ENCODE measurements around the gene ADRA2B. TPM values are rescaled to one million over a fixed set of nuclear protein-coding genes. Genes with fewer than 3 reads are reported as not detected.

The ADRA2B gene
- total RNA-seq, 2 experiments from 2014 or later, result 0.30 to 0.54 TPM

GRCh38 chr2:96103761-96104486 lies 12.4 kb downstream of the ADRA2B start:
- peaks cover 8% of the 10 kb centered on the region for H3K9me3 Mint-ChIP-seq (ENCODE audit: low read depth)
- H3K4me3 Mint-ChIP-seq, result no peak overlapping the region
- no peak overlapping the region for H3K27ac Mint-ChIP-seq
- POLR2A ChIA-PET, result no interaction called here
- H3K36me3 Mint-ChIP-seq (ENCODE audit: low read depth), result peaks cover 6% of the 10 kb centered on the region
- CTCF ChIA-PET, result no interaction called here
- H3K27me3 Mint-ChIP-seq, result no peaks in the 10 kb centered on the region
- DNase-seq, result no peak
- ATAC-seq, result no peak
- intact Hi-C loops (cut with DNase I, micrococcal nuclease), result loop anchor here in 1 of 2 experiments (2.0 kb wide), 1 partner anchor 19 kb away; no protein-coding TSS in a partner anchor
- H3K4me1 Mint-ChIP-seq, result no peaks in the 10 kb centered on the region

- POLR2A ChIA-PET, result no interaction called here
Observed at GRCh38 chr2:96103187-96103601, 13.2 kb downstream of the ADRA2B start.

GRCh38 chr2:96102596-96103186 lies 13.7 kb downstream of the ADRA2B start:
- peaks cover 6% of the 10 kb centered on the region for H3K36me3 Mint-ChIP-seq (ENCODE audit: low read depth)
- ChIA-PET CTCF (no interaction called here), POLR2A (interaction anchor here (0.9 kb wide), 1 partner anchor 106 kb away, joined by 6 read pairs; the partner anchor contains the start of gene STARD7)
- no peaks in the 10 kb centered on the region for H3K27me3 Mint-ChIP-seq
- ATAC-seq, result no peak
- peaks cover 8% of the 10 kb centered on the region for H3K9me3 Mint-ChIP-seq (ENCODE audit: low read depth)
- intact Hi-C loops (cut with DNase I, micrococcal nuclease), result no loop called here
- no peak for DNase-seq
- no peak overlapping the region for H3K4me3 Mint-ChIP-seq
- no peaks in the 10 kb centered on the region for H3K4me1 Mint-ChIP-seq
- no peak overlapping the region for H3K27ac Mint-ChIP-seq

More at GRCh38 chr2:96103187-96103601, 13.2 kb downstream of the ADRA2B start:
- Mint-ChIP-seq H3K27ac (no peak overlapping the region), H3K27me3 (no peaks in the 10 kb centered on the region), H3K9me3 (ENCODE audit: low read depth) (peaks cover 8% of the 10 kb centered on the region), H3K36me3 (ENCODE audit: low read depth) (peaks cover 6% of the 10 kb centered on the region), H3K4me1 (no peaks in the 10 kb centered on the region), H3K4me3 (no peak overlapping the region)
- CTCF ChIA-PET, result no interaction called here
- intact Hi-C loops (cut with DNase I, micrococcal nuclease), result no loop called here
- DNase-seq (no peak), ATAC-seq (no peak)

- DNase-seq (no peak), ATAC-seq (no peak)
- no peaks in the 10 kb centered on the region for H3K27me3 Mint-ChIP-seq
- ChIA-PET CTCF (no interaction called here), POLR2A (no interaction called here)
- H3K4me1 Mint-ChIP-seq, result no peaks in the 10 kb centered on the region
- H3K36me3 Mint-ChIP-seq (ENCODE audit: low read depth), result peaks cover 6% of the 10 kb centered on the region
- no peak overlapping the region for H3K27ac Mint-ChIP-seq
- peaks cover 7% of the 10 kb centered on the region for H3K9me3 Mint-ChIP-seq (ENCODE audit: low read depth)
- H3K4me3 Mint-ChIP-seq, result no peak overlapping the region
- intact Hi-C loops (cut with DNase I, micrococcal nuclease), result no loop called here
Observed at GRCh38 chr2:96100893-96101304, 15.5 kb downstream of the ADRA2B start.

- Mint-ChIP-seq H3K27ac (no peak overlapping the region), H3K36me3 (ENCODE audit: low read depth) (peaks cover 1% of the 10 kb centered on the region), H3K9me3 (ENCODE audit: low read depth) (peaks cover 2% of the 10 kb centered on the region), H3K4me3 (no peak overlapping the region), H3K27me3 (peaks cover 3% of the 10 kb centered on the region), H3K4me1 (no peaks in the 10 kb centered on the region)
- ChIA-PET POLR2A (no interaction called here), CTCF (interaction anchor here (0.6 to 0.7 kb wide), 2 partner anchors 17 to 74 kb away, joined by 4 read pairs; no protein-coding TSS in a partner anchor)
- intact Hi-C loops (cut with DNase I, micrococcal nuclease), result no loop called here
- ATAC-seq (no peak), DNase-seq (no peak)
Observed at GRCh38 chr2:96099861-96100798, 16.2 kb downstream of the ADRA2B start.

- no peak overlapping the region for H3K4me3 Mint-ChIP-seq
- POLR2A ChIA-PET, result no interaction called here
- H3K27me3 Mint-ChIP-seq, result peaks cover 3% of the 10 kb centered on the region
- no peaks in the 10 kb centered on the region for H3K36me3 Mint-ChIP-seq (ENCODE audit: low read depth)
- no peaks in the 10 kb centered on the region for H3K4me1 Mint-ChIP-seq
- CTCF ChIA-PET, result interaction anchor here (0.6 kb wide), 3 partner anchors 14 to 130 kb away, joined by 3 to 4 read pairs (median 4); no protein-coding TSS in a partner anchor
- H3K27ac Mint-ChIP-seq, result no peak overlapping the region
- no peak for DNase-seq
- intact Hi-C loops (cut with DNase I, micrococcal nuclease), result no loop called here
- ATAC-seq, result no peak
- H3K9me3 Mint-ChIP-seq (ENCODE audit: low read depth), result no peaks in the 10 kb centered on the region
Observed at GRCh38 chr2:96098900-96099590, 17.3 kb downstream of the ADRA2B start.

- CTCF ChIA-PET, result interaction anchor here (0.6 kb wide), 2 partner anchors 15 to 131 kb away, joined by 3 to 4 read pairs; no protein-coding TSS in a partner anchor
- POLR2A ChIA-PET, result no interaction called here
- ATAC-seq, result no peak
- Mint-ChIP-seq H3K9me3 (ENCODE audit: low read depth) (no peaks in the 10 kb centered on the region), H3K36me3 (ENCODE audit: low read depth) (no peaks in the 10 kb centered on the region), H3K27me3 (peaks cover 3% of the 10 kb centered on the region), H3K27ac (no peak overlapping the region), H3K4me1 (no peaks in the 10 kb centered on the region), H3K4me3 (no peak overlapping the region)
- DNase-seq, result no peak
- intact Hi-C loops (cut with DNase I, micrococcal nuclease), result no loop called here
Observed at GRCh38 chr2:96097951-96098823, 18.2 kb downstream of the ADRA2B start.

- POLR2A ChIA-PET, result no interaction called here
- no peak for ATAC-seq
Observed at GRCh38 chr2:96097441-96097840, 18.9 kb downstream of the ADRA2B start.

DNA sequence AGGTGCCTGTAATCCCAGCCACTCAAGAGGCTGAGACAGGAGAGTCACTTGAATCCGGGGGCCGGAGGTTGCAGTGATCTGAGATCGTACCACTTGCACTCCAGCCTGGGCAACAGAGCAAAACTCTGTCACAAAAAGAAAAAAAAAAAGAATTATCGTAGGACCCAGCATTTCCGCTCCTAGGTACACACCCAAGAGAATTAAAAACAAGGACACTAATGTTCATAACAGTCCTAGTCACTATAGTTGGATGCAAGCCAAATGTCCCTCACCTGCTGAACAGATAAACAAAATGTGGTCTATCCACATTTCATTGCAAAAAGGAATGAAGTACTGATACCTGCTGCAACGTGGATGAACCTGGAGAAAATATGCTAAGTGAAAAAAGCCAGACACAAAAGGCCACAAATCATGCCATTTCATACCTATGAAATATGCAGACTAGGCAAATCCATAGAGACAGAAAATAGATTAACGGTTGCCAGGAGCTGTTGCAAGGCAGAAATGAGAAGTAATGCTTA lies 21.2 kb downstream of the ADRA2B start:
- CTCF ChIA-PET, result no interaction called here

More at GRCh38 chr2:96097441-96097840, 18.9 kb downstream of the ADRA2B start:
- no peaks in the 10 kb centered on the region for H3K4me1 Mint-ChIP-seq
- no peaks in the 10 kb centered on the region for H3K9me3 Mint-ChIP-seq (ENCODE audit: low read depth)
- intact Hi-C loops (cut with DNase I, micrococcal nuclease), result no loop called here
- DNase-seq, result no peak
- no peak overlapping the region for H3K27ac Mint-ChIP-seq
- peaks cover 3% of the 10 kb centered on the region for H3K27me3 Mint-ChIP-seq
- H3K4me3 Mint-ChIP-seq, result no peak overlapping the region
- no peaks in the 10 kb centered on the region for H3K36me3 Mint-ChIP-seq (ENCODE audit: low read depth)
- CTCF ChIA-PET, result no interaction called here

DNA sequence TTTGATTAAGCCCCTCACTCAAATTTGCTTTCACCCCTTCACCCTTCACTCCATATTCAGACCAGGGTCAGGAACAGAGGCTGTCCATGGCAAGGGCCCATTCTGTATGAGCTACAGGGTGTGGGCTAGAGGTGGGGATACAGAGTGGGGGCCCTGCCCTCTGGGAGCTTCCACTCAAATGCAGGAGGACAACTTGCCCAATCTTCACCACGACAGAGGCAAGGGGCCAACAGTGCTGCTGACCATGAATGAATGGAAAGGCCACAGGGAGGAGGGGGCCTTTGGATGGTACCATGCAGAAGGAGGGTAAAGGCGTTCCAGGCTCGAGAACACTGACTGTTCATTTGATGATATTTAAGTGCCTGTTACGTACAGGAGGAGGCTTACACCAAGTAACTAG lies 22.8 kb downstream of the ADRA2B start:
- H3K27ac Mint-ChIP-seq, result no peak overlapping the region
- peaks cover 3% of the 10 kb centered on the region for H3K27me3 Mint-ChIP-seq
- H3K4me1 Mint-ChIP-seq, result no peaks in the 10 kb centered on the region
- intact Hi-C loops (cut with DNase I, micrococcal nuclease), result no loop called here
- no peak overlapping the region for H3K4me3 Mint-ChIP-seq
- no peaks in the 10 kb centered on the region for H3K36me3 Mint-ChIP-seq (ENCODE audit: low read depth)
- CTCF ChIA-PET, result interaction anchor here (2.3 kb wide), 1 partner anchor 81 kb away, joined by 11 read pairs; no protein-coding TSS in a partner anchor
- no peaks in the 10 kb centered on the region for H3K9me3 Mint-ChIP-seq (ENCODE audit: low read depth)
- POLR2A ChIA-PET, result no interaction called here
- no peak for ATAC-seq
- DNase-seq, result no peak

More for the DNA sequence above, 21.2 kb downstream of the ADRA2B start:
- H3K27ac Mint-ChIP-seq, result no peak overlapping the region
- no peak overlapping the region for H3K4me3 Mint-ChIP-seq
- no peak for ATAC-seq
- H3K4me1 Mint-ChIP-seq, result no peaks in the 10 kb centered on the region
- POLR2A ChIA-PET, result no interaction called here
- H3K9me3 Mint-ChIP-seq (ENCODE audit: low read depth), result no peaks in the 10 kb centered on the region
- no peak for DNase-seq
- peaks cover 3% of the 10 kb centered on the region for H3K27me3 Mint-ChIP-seq
- no peaks in the 10 kb centered on the region for H3K36me3 Mint-ChIP-seq (ENCODE audit: low read depth)
- intact Hi-C loops (cut with DNase I, micrococcal nuclease), result no loop called here

Measured in activated CD4-positive, alpha-beta T cell treated with anti-CD3 and anti-CD28 coated beads for 36 hours (primary cell).